ENCODE measurements around the gene USP53.
"Not testable (repeated sequence)": the region's sequence is repeated elsewhere in the genome, so short reads cannot be mapped to it uniquely, and the experiment has no call there.

Gene USP53

GRCh38 chr4:119246177-119246733, 33.7 kb downstream of the USP53 start:
- Histone ChIP-seq H3K9me3 (ENCODE audit: control insufficient read depth, insufficient read depth, low read depth, low read length) (no peaks in the 10 kb centered on the region), H3K27ac (ENCODE audit: extremely low read depth, low read depth, low read length) (no peak overlapping the region), H3K36me3 (ENCODE audit: control insufficient read depth in 2 of 2, insufficient read depth in 1 of 2, low read length in 2 of 2) (peaks cover 0 to 38% of the 10 kb centered on the region in 2 experiments), H3K4me1 (ENCODE audit: control insufficient read depth, insufficient read depth, low read length) (no peaks in the 10 kb centered on the region), H3K4me3 (ENCODE audit: low read depth, low read length) (no peak overlapping the region)
- POLR2A ChIA-PET, result no interaction called here
- TF ChIP-seq MZF1 (tag by site-specific recombination; IDR thresholded peaks at IDR 0.05; ENCODE audit: borderline replicate concordance), result no peak
- TF ChIP-seq, protein P1, sequence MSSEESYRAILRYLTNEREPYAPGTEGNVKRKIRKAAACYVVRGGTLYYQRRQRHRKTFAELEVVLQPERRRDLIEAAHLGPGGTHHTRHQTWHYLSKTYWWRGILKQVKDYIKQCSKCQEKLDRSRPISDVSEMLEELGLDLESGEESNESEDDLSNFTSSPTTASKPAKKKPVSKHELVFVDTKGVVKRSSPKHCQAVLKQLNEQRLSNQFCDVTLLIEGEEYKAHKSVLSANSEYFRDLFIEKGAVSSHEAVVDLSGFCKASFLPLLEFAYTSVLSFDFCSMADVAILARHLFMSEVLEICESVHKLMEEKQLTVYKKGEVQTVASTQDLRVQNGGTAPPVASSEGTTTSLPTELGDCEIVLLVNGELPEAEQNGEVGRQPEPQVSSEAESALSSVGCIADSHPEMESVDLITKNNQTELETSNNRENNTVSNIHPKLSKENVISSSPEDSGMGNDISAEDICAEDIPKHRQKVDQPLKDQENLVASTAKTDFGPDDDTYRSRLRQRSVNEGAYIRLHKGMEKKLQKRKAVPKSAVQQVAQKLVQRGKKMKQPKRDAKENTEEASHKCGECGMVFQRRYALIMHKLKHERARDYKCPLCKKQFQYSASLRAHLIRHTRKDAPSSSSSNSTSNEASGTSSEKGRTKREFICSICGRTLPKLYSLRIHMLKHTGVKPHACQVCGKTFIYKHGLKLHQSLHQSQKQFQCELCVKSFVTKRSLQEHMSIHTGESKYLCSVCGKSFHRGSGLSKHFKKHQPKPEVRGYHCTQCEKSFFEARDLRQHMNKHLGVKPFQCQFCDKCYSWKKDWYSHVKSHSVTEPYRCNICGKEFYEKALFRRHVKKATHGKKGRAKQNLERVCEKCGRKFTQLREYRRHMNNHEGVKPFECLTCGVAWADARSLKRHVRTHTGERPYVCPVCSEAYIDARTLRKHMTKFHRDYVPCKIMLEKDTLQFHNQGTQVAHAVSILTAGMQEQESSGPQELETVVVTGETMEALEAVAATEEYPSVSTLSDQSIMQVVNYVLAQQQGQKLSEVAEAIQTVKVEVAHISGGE (tag by site-specific recombination; conservative IDR thresholded peaks at IDR 0.05; ENCODE audit: low read depth), result no peak
- no peak for TF ChIP-seq ZNF426 (tag by site-specific recombination; IDR thresholded peaks at IDR 0.05)
- TF ChIP-seq, protein P2, sequence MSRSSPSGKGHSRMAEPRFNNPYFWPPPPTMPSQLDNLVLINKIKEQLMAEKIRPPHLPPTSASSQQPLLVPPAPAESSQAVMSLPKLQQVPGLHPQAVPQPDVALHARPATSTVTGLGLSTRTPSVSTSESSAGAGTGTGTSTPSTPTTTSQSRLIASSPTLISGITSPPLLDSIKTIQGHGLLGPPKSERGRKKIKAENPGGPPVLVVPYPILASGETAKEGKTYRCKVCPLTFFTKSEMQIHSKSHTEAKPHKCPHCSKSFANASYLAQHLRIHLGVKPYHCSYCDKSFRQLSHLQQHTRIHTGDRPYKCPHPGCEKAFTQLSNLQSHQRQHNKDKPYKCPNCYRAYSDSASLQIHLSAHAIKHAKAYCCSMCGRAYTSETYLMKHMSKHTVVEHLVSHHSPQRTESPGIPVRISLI (tag by site-specific recombination; IDR thresholded peaks at IDR 0.05), result no peak
- TF ChIP-seq ZNF513 (tag by site-specific recombination; IDR thresholded peaks at IDR 0.05), result no peak
- TF ChIP-seq, protein P3, sequence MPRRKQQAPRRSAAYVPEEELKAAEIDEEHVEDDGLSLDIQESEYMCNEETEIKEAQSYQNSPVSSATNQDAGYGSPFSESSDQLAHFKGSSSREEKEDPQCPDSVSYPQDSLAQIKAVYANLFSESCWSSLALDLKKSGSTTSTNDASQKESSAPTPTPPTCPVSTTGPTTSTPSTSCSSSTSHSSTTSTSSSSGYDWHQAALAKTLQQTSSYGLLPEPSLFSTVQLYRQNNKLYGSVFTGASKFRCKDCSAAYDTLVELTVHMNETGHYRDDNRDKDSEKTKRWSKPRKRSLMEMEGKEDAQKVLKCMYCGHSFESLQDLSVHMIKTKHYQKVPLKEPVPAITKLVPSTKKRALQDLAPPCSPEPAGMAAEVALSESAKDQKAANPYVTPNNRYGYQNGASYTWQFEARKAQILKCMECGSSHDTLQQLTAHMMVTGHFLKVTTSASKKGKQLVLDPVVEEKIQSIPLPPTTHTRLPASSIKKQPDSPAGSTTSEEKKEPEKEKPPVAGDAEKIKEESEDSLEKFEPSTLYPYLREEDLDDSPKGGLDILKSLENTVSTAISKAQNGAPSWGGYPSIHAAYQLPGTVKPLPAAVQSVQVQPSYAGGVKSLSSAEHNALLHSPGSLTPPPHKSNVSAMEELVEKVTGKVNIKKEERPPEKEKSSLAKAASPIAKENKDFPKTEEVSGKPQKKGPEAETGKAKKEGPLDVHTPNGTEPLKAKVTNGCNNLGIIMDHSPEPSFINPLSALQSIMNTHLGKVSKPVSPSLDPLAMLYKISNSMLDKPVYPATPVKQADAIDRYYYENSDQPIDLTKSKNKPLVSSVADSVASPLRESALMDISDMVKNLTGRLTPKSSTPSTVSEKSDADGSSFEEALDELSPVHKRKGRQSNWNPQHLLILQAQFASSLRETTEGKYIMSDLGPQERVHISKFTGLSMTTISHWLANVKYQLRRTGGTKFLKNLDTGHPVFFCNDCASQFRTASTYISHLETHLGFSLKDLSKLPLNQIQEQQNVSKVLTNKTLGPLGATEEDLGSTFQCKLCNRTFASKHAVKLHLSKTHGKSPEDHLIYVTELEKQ (tag by site-specific recombination; IDR thresholded peaks at IDR 0.05; ENCODE audit: borderline replicate concordance), result no peak
- TF ChIP-seq ZNF354C (tag by site-specific recombination; IDR thresholded peaks at IDR 0.05; ENCODE audit: borderline replicate concordance, low read depth), result no peak
- TF ChIP-seq ZNF202 (tag by site-specific recombination; IDR thresholded peaks at IDR 0.05; ENCODE audit: borderline replicate concordance), result no peak
- CTCF ChIA-PET, result no interaction called here

DNA sequence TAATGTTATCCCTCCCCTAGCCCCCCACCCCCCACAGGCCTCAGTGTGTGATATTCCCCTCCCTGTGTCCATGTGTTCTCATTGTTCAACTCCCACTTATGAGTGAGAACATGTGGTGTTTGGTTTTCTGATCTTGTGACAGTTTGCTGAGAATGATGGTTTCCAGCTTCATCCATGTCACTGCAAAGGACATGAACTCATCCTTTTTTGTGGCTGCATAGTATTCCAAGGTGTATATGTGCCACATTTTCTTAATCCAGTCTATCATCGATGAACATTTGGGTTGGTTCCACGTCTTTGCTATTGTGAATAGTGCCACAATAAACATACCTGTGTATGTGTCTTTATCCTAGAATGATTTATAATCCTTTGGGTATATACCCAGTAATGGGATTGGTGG, 38.5 kb downstream of the USP53 start:
- peaks cover 5 to 46% of the 10 kb centered on the region in 2 experiments for H3K36me3 ChIP-seq (ENCODE audit: control insufficient read depth in 2 of 2, insufficient read depth in 1 of 2, low read length in 2 of 2)
- H3K4me1 ChIP-seq (ENCODE audit: control insufficient read depth, insufficient read depth, low read length); CTCF ChIA-PET; H3K27ac ChIP-seq (ENCODE audit: extremely low read depth, low read depth, low read length); H3K4me3 ChIP-seq (ENCODE audit: low read depth, low read length); H3K9me3 ChIP-seq (ENCODE audit: control insufficient read depth, insufficient read depth, low read depth, low read length); POLR2A ChIA-PET: not testable (repeated sequence)
- peak; percentile 71 for TF ChIP-seq ZNF146 (tag by site-specific recombination; IDR thresholded peaks at IDR 0.05)

DNA sequence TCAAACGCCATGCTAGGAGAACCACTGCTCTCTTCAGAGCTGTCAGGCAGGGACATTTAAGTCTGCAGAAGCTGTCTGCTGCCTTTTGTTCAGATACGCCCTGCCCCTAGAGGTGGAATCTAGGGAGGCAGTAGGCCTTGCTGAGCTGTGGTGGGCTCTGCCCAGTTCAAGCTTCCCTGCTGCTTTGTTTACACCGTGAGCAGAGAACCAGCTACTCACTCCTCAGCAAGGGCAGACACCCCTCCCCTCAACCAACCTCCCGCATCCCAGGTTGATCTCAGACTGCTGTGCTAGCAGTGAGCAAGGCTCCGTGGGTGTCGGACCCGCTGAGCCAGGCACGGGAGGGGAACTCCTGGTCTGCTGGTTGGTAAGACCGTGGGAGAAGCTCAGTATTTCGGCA, 42.7 kb downstream of the USP53 start:
- H3K27ac ChIP-seq (ENCODE audit: extremely low read depth, low read depth, low read length); H3K4me3 ChIP-seq (ENCODE audit: low read depth, low read length); H3K4me1 ChIP-seq (ENCODE audit: control insufficient read depth, insufficient read depth, low read length); H3K9me3 ChIP-seq (ENCODE audit: control insufficient read depth, insufficient read depth, low read depth, low read length); CTCF ChIA-PET; POLR2A ChIA-PET: not testable (repeated sequence)
- H3K36me3 ChIP-seq (ENCODE audit: control insufficient read depth in 2 of 2, insufficient read depth in 1 of 2, low read length in 2 of 2), result peaks cover 8 to 46% of the 10 kb centered on the region in 2 experiments
- peak; percentile 75 for TF ChIP-seq ZIC2 (tag by site-specific recombination; IDR thresholded peaks at IDR 0.05)
